ENCODE data around the gene CDH13.

The CDH13 gene

GRCh38 chr16:83720213-83720612 lies 1093.4 kb downstream of the CDH13 start:
- TF ChIP-seq FOXP2 (optimal IDR thresholded peaks at IDR 0.05; ENCODE audit: borderline replicate concordance, extremely low read depth, extremely low read length, insufficient read depth) (no peak), REST (IDR thresholded peaks at IDR 0.05; ENCODE audit: insufficient read depth in 1 of 2, low read depth in 2 of 2, low read length in 2 of 2) (no peak), SIN3A (IDR thresholded peaks at IDR 0.05; ENCODE audit: borderline replicate concordance, insufficient read depth, low read length) (no peak), TAF1 (IDR thresholded peaks at IDR 0.05; ENCODE audit: borderline replicate concordance, insufficient read depth, low read length) (no peak), POLR2AphosphoS5 (IDR thresholded peaks at IDR 0.05; ENCODE audit: low read depth, low read length) (no peak)

- TF ChIP-seq TAF1 (IDR thresholded peaks at IDR 0.05; ENCODE audit: borderline replicate concordance, insufficient read depth, low read length) (no peak), SIN3A (IDR thresholded peaks at IDR 0.05; ENCODE audit: borderline replicate concordance, insufficient read depth, low read length) (no peak)
Observed at GRCh38 chr16:83720981-83721380, 1094.2 kb downstream of the CDH13 start.

GRCh38 chr16:83721676-83722075 lies 1094.9 kb downstream of the CDH13 start:
- no peak for TF ChIP-seq SIN3A (IDR thresholded peaks at IDR 0.05; ENCODE audit: borderline replicate concordance, insufficient read depth, low read length)
- TF ChIP-seq REST (IDR thresholded peaks at IDR 0.05; ENCODE audit: insufficient read depth in 1 of 2, low read depth in 2 of 2, low read length in 2 of 2): no peak
- no peak for TF ChIP-seq POLR2AphosphoS5 (IDR thresholded peaks at IDR 0.05; ENCODE audit: low read depth, low read length)
- TF ChIP-seq FOXP2 (optimal IDR thresholded peaks at IDR 0.05; ENCODE audit: borderline replicate concordance, extremely low read depth, extremely low read length, insufficient read depth): no peak
- no peak for TF ChIP-seq TAF1 (IDR thresholded peaks at IDR 0.05; ENCODE audit: borderline replicate concordance, insufficient read depth, low read length)

- TF ChIP-seq FOXP2 (optimal IDR thresholded peaks at IDR 0.05; ENCODE audit: borderline replicate concordance, extremely low read depth, extremely low read length, insufficient read depth) (no peak), SIN3A (IDR thresholded peaks at IDR 0.05; ENCODE audit: borderline replicate concordance, insufficient read depth, low read length) (no peak), POLR2AphosphoS5 (IDR thresholded peaks at IDR 0.05; ENCODE audit: low read depth, low read length) (no peak), REST (IDR thresholded peaks at IDR 0.05; ENCODE audit: insufficient read depth in 1 of 2, low read depth in 2 of 2, low read length in 2 of 2) (no peak), TAF1 (IDR thresholded peaks at IDR 0.05; ENCODE audit: borderline replicate concordance, insufficient read depth, low read length) (no peak)
Observed at GRCh38 chr16:83722456-83723183, 1095.9 kb downstream of the CDH13 start.

GRCh38 chr16:83723244-83723643 lies 1096.5 kb downstream of the CDH13 start:
- no peak for TF ChIP-seq POLR2AphosphoS5 (IDR thresholded peaks at IDR 0.05; ENCODE audit: low read depth, low read length)
- TF ChIP-seq REST (IDR thresholded peaks at IDR 0.05; ENCODE audit: insufficient read depth in 1 of 2, low read depth in 2 of 2, low read length in 2 of 2): no peak
- TF ChIP-seq TAF1 (IDR thresholded peaks at IDR 0.05; ENCODE audit: borderline replicate concordance, insufficient read depth, low read length): no peak
- TF ChIP-seq FOXP2 (optimal IDR thresholded peaks at IDR 0.05; ENCODE audit: borderline replicate concordance, extremely low read depth, extremely low read length, insufficient read depth): no peak
- TF ChIP-seq SIN3A (IDR thresholded peaks at IDR 0.05; ENCODE audit: borderline replicate concordance, insufficient read depth, low read length): no peak
